ENCODE measurements around the gene TSC22D2.

DNA sequence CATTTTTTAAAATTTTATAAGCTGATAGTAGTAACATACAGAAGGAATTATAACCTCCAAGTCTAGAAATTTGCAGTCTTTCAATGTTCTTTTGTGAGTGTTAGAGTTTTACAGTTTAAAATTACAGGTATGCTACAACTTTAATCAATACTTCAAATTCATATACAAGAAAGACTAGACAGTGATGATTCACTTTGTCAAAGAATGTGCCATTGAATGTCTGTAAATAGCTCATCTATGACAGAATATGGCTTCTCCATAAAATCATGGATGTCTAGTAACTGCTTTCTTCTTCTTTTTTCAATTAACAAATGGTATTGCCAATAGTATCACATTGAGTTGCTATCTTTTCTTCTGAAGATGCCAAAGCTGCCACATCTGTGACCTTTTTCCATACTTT is 4.1 kb upstream of the TSC22D2 start:
- TF ChIP-seq, protein P1, sequence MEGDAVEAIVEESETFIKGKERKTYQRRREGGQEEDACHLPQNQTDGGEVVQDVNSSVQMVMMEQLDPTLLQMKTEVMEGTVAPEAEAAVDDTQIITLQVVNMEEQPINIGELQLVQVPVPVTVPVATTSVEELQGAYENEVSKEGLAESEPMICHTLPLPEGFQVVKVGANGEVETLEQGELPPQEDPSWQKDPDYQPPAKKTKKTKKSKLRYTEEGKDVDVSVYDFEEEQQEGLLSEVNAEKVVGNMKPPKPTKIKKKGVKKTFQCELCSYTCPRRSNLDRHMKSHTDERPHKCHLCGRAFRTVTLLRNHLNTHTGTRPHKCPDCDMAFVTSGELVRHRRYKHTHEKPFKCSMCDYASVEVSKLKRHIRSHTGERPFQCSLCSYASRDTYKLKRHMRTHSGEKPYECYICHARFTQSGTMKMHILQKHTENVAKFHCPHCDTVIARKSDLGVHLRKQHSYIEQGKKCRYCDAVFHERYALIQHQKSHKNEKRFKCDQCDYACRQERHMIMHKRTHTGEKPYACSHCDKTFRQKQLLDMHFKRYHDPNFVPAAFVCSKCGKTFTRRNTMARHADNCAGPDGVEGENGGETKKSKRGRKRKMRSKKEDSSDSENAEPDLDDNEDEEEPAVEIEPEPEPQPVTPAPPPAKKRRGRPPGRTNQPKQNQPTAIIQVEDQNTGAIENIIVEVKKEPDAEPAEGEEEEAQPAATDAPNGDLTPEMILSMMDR (IDR thresholded peaks at IDR 0.05) = no peak
- no peak for TF ChIP-seq ZFX (IDR thresholded peaks at IDR 0.05; ENCODE audit: borderline replicate concordance)
